Measurements from ENCODE around the gene KCNN3.

The KCNN3 gene

GRCh38 chr1:154779551-154780189 is 90.4 kb downstream of the KCNN3 start:
- Histone ChIP-seq H3K27ac (ENCODE audit: low read length) (no peak overlapping the region), H3K4me2 (ENCODE audit: low read depth, low read length) (no peak overlapping the region), H3K4me3 (ENCODE audit: low read length) (no peak overlapping the region)

GRCh38 chr1:154778944-154779343 is 91.1 kb downstream of the KCNN3 start:
- H3K4me3 ChIP-seq (ENCODE audit: low read length) = no peak overlapping the region
- no peak overlapping the region for H3K4me2 ChIP-seq (ENCODE audit: low read depth, low read length)
- H3K79me2 ChIP-seq (ENCODE audit: low read length) = peaks cover 31% of the 10 kb centered on the region
- no peak overlapping the region for H3K27ac ChIP-seq (ENCODE audit: low read length)
- no peaks in the 10 kb centered on the region for H3K9me2 ChIP-seq (replicated peaks; ENCODE audit: insufficient read depth, low read length)
- H3K27me3 ChIP-seq (replicated peaks; ENCODE audit: insufficient read depth, low read length) = no peaks in the 10 kb centered on the region
- H3K9me3 ChIP-seq (replicated peaks; ENCODE audit: insufficient read depth, low read length) = no peaks in the 10 kb centered on the region
- DNase-seq = no peak
- peaks cover 11% of the 10 kb centered on the region for H3K4me1 ChIP-seq (ENCODE audit: low read length)
- H4K20me1 ChIP-seq (ENCODE audit: insufficient read depth, low read length) = no peaks in the 10 kb centered on the region
- H3K36me3 ChIP-seq (replicated peaks; ENCODE audit: insufficient read depth, low read length) = no peaks in the 10 kb centered on the region
- H3F3A ChIP-seq (ENCODE audit: insufficient read depth, low read length) = peaks cover 7% of the 10 kb centered on the region
- TF ChIP-seq CTCF (IDR thresholded peaks at IDR 0.05; ENCODE audit: low read length) = no peak
- no peak for TF ChIP-seq EZH2 (optimal IDR thresholded peaks at IDR 0.05; ENCODE audit: low read depth, low read length)
- no peak for TF ChIP-seq EZH2phosphoT487 (IDR thresholded peaks at IDR 0.05; ENCODE audit: low read length)
- no peak overlapping the region for H2AFZ ChIP-seq (ENCODE audit: low read length)
- no peak overlapping the region for H3K9ac ChIP-seq (ENCODE audit: low read length)

More at GRCh38 chr1:154779551-154780189, 90.4 kb downstream of the KCNN3 start:
- TF ChIP-seq CTCF (IDR thresholded peaks at IDR 0.05; ENCODE audit: low read length) (no peak), EZH2phosphoT487 (IDR thresholded peaks at IDR 0.05; ENCODE audit: low read length) (no peak), EZH2 (optimal IDR thresholded peaks at IDR 0.05; ENCODE audit: low read depth, low read length) (no peak)
- no peaks in the 10 kb centered on the region for H3K9me3 ChIP-seq (replicated peaks; ENCODE audit: insufficient read depth, low read length)
- H3K9ac ChIP-seq (ENCODE audit: low read length) = no peak overlapping the region
- DNase-seq = no peak
- H3K4me1 ChIP-seq (ENCODE audit: low read length) = peaks cover 16% of the 10 kb centered on the region
- no peaks in the 10 kb centered on the region for H4K20me1 ChIP-seq (ENCODE audit: insufficient read depth, low read length)
- H3K9me2 ChIP-seq (replicated peaks; ENCODE audit: insufficient read depth, low read length) = no peaks in the 10 kb centered on the region
- H3K79me2 ChIP-seq (ENCODE audit: low read length) = peaks cover 35% of the 10 kb centered on the region
- no peaks in the 10 kb centered on the region for H3K36me3 ChIP-seq (replicated peaks; ENCODE audit: insufficient read depth, low read length)
- H3F3A ChIP-seq (ENCODE audit: insufficient read depth, low read length) = peaks cover 14% of the 10 kb centered on the region
- H2AFZ ChIP-seq (ENCODE audit: low read length) = no peak overlapping the region
- no peaks in the 10 kb centered on the region for H3K27me3 ChIP-seq (replicated peaks; ENCODE audit: insufficient read depth, low read length)

- Histone ChIP-seq H3K4me3 (ENCODE audit: low read length) (no peak overlapping the region), H3K79me2 (ENCODE audit: low read length) (peaks cover 24% of the 10 kb centered on the region), H2AFZ (ENCODE audit: low read length) (no peak overlapping the region), H3K9me2 (replicated peaks; ENCODE audit: insufficient read depth, low read length) (no peaks in the 10 kb centered on the region), H3K36me3 (replicated peaks; ENCODE audit: insufficient read depth, low read length) (no peaks in the 10 kb centered on the region), H3K27ac (ENCODE audit: low read length) (no peak overlapping the region), H3K4me2 (ENCODE audit: low read depth, low read length) (no peak overlapping the region), H3K9ac (ENCODE audit: low read length) (no peak overlapping the region), H3K27me3 (replicated peaks; ENCODE audit: insufficient read depth, low read length) (no peaks in the 10 kb centered on the region), H4K20me1 (ENCODE audit: insufficient read depth, low read length) (no peaks in the 10 kb centered on the region), H3F3A (ENCODE audit: insufficient read depth, low read length) (peaks cover under 1% of the 10 kb centered on the region; the same call in 1 of the 2 replicates), H3K9me3 (replicated peaks; ENCODE audit: insufficient read depth, low read length) (no peaks in the 10 kb centered on the region), H3K4me1 (ENCODE audit: low read length) (peaks cover 10% of the 10 kb centered on the region)
- no peak for DNase-seq
- TF ChIP-seq EZH2phosphoT487 (IDR thresholded peaks at IDR 0.05; ENCODE audit: low read length) (no peak), CTCF (IDR thresholded peaks at IDR 0.05; ENCODE audit: low read length) (no peak), EZH2 (optimal IDR thresholded peaks at IDR 0.05; ENCODE audit: low read depth, low read length) (no peak)
Observed at GRCh38 chr1:154778275-154778674, 91.8 kb downstream of the KCNN3 start.
